K562 (cell line): ENCODE data around the gene AMBRA1. TPM values are rescaled to one million over a fixed set of nuclear protein-coding genes. Genes with fewer than 3 reads are reported as not detected.

Experiments
- ATAC-seq: fragments of 200-7000 bp; cut with Tn5 transposase; 3 replicates; pipeline ENCODE4 v1.9.1; 2020; ENCODE audit warnings: moderate library complexity
- BruUV-seq: library from RNA; stranded (reverse); fragments of 400-500 nt; replicated peaks from 2 replicates; lab custom pipeline; 2021; lab: Mats Ljungman, UMichigan
- CTCF ChIA-PET: fragments of 300-600 bp; formaldehyde crosslinking; extraction: SDS; loops from one replicate; lab custom pipeline; 2021; ENCODE audit warnings: low intra/inter-chr PET ratio; lab: Yijun Ruan, JAX
- POLR2A ChIA-PET: fragments of 300-600, 350-650 bp; sonication (Branson Sonifier 250); formaldehyde crosslinking; extraction: SDS; loops from one replicate; lab custom pipeline; 2021; ENCODE audit warnings: antibody characterized with exemption, inconsistent platforms; lab: Yijun Ruan, JAX
- DNase-seq, 4 experiments: peaks; one replicate each; pipeline versions ENCODE4 v3.0.0 to v3.0.0-alpha.2; 2011 to 2018; ENCODE audit warnings: low spot score in 3 of 4, mixed read lengths in 3 of 4; ENCODE audit errors: extremely low read depth in 1 of 4
- FAIRE-seq: peaks from 2 replicates; lab custom pipeline; 2011; peaks lifted over from hg19 to GRCh38; lab: Jason Lieb, UNC
- H2AFZ ChIP-seq: 2 replicates; pipeline ENCODE4 v1.6.0; 2011; ENCODE audit warnings: low read depth, low read length, control low read depth, inconsistent platforms
- H3K27ac ChIP-seq: fragments of 200-600 bp; 3 replicates; pipeline ENCODE4 v1.8.0; 2011; ENCODE audit warnings: low read depth, mild to moderate bottlenecking, control low read depth, inconsistent platforms, low read length, moderate library complexity, mixed read lengths; ENCODE audit errors: extremely low read depth
- H3K27me3 ChIP-seq, 2 experiments: fragments of 300-600 bp in 1 of 2; 2 replicates in 1 of 2; 3 replicates in 1 of 2; pipeline versions ENCODE4 v1.6.0 to v1.8.0; 2011; ENCODE audit warnings: inconsistent platforms in 2 of 2, low read length in 2 of 2, mild to moderate bottlenecking in 1 of 2, mixed read lengths in 1 of 2, moderate library complexity in 1 of 2; ENCODE audit not compliant: control insufficient read depth in 2 of 2, insufficient read depth in 2 of 2
- H3K36me3 ChIP-seq: fragments of 300-600 bp; 3 replicates; pipeline ENCODE4 v1.8.0; 2011; ENCODE audit warnings: mild to moderate bottlenecking, low read length, inconsistent platforms; ENCODE audit not compliant: control insufficient read depth, insufficient read depth
- H3K4me1 ChIP-seq, 2 experiments: fragments of 200-600 bp in 1 of 2; replicated peaks in 1 of 2; 2 replicates in 1 of 2; 3 replicates in 1 of 2; pipeline versions ENCODE4 v1.5.1 to v1.8.0; 2011; ENCODE audit warnings: inconsistent platforms in 2 of 2, low read length in 2 of 2, mild to moderate bottlenecking in 1 of 2, mixed read lengths in 1 of 2, moderate library complexity in 1 of 2; ENCODE audit not compliant: control insufficient read depth in 2 of 2, insufficient read depth in 2 of 2
- H3K4me2 ChIP-seq: 2 replicates; pipeline ENCODE4 v1.6.1; 2011; ENCODE audit warnings: low read length, control low read depth, inconsistent platforms, mixed read lengths; ENCODE audit not compliant: insufficient read depth
- H3K4me3 ChIP-seq: fragments of 200-600 bp; sonication (generic), shearing (Covaris generic); 2 replicates; pipeline ENCODE4 v1.5.1; 2016; ENCODE audit warnings: control low read depth, inconsistent platforms
- H3K79me2 ChIP-seq: fragments of 200-600 bp; 3 replicates; pipeline ENCODE4 v1.8.0; 2011; ENCODE audit warnings: low read length, inconsistent platforms; ENCODE audit not compliant: control insufficient read depth, insufficient read depth
- H3K9ac ChIP-seq, 2 experiments: 2 replicates each; pipeline versions ENCODE4 v1.6.0 to v1.6.1; 2011; ENCODE audit warnings: low read depth in 2 of 2, low read length in 2 of 2, control low read depth in 1 of 2, inconsistent platforms in 1 of 2, mild to moderate bottlenecking in 1 of 2, mixed read lengths in 1 of 2; ENCODE audit not compliant: insufficient read depth in 1 of 2
- H3K9me1 ChIP-seq: one replicate; pipeline ENCODE4 v1.6.0; 2011; ENCODE audit warnings: inconsistent platforms, mild to moderate bottlenecking, low read length, moderate library complexity; ENCODE audit not compliant: control insufficient read depth, insufficient read depth
- H3K9me3 ChIP-seq: replicated peaks from 2 replicates; pipeline ENCODE4 v1.5.1; 2011; ENCODE audit warnings: low read depth, low read length, inconsistent platforms; ENCODE audit not compliant: control insufficient read depth, insufficient read depth
- H4K20me1 ChIP-seq: replicated peaks from 2 replicates; pipeline ENCODE4 v1.6.1; 2011; ENCODE audit warnings: low read length, inconsistent platforms, mixed read lengths; ENCODE audit not compliant: control insufficient read depth, insufficient read depth
- ELF2 ChIP-seq: fragments of 250-450 bp; sonication (Bioruptor Pico); IDR thresholded peaks from 2 replicates; pipeline ENCODE4 v1.5.0; 2021; ENCODE audit warnings: mild to moderate bottlenecking
- HDAC1 ChIP-seq, 2 experiments: fragments of 450-650 bp; IDR thresholded peaks; 2 replicates each; pipeline ENCODE4 v1.6.1; 2016 to 2017; ENCODE audit warnings: inconsistent platforms in 1 of 2, mild to moderate bottlenecking in 1 of 2, moderate library complexity in 1 of 2
- KAT8 ChIP-seq: fragments of 450-650 bp; IDR thresholded peaks from 2 replicates; pipeline ENCODE4 v1.6.1; 2016; ENCODE audit warnings: low read depth, mild to moderate bottlenecking
- MCM2 ChIP-seq: fragments of 450-650 bp; IDR thresholded peaks from 2 replicates; pipeline ENCODE4 v1.6.1; 2017; ENCODE audit warnings: low read depth, mild to moderate bottlenecking
- PRPF4 ChIP-seq: fragments of 200-400 bp; formaldehyde crosslinking; IDR thresholded peaks from one replicate; pipeline ENCODE4 v1.6.1; 2017; ENCODE audit warnings: low read length, low read depth, mild to moderate bottlenecking; ENCODE audit not compliant: insufficient read depth, poor library complexity, severe bottlenecking
- PTTG1 ChIP-seq: fragments of 450-650 bp; IDR thresholded peaks from 2 replicates; pipeline ENCODE4 v1.6.1; 2016; ENCODE audit warnings: low read depth, mild to moderate bottlenecking, missing genetic modification characterization, missing compliant biosample characterization
- RFX7 ChIP-seq: fragments of 250-450 bp; sonication (Bioruptor Pico); IDR thresholded peaks from 2 replicates; pipeline ENCODE4 v1.5.1; 2021; ENCODE audit warnings: mild to moderate bottlenecking
- SLC30A9 ChIP-seq: fragments of 250-450 bp; sonication (Bioruptor Pico); IDR thresholded peaks from 2 replicates; pipeline ENCODE4 v1.8.0; 2022; ENCODE audit warnings: mild to moderate bottlenecking, moderate library complexity
- TCF15 ChIP-seq: fragments of 250-450 bp; sonication (Bioruptor Pico); IDR thresholded peaks from 2 replicates; pipeline ENCODE4 v1.8.0; 2022; ENCODE audit warnings: moderate library complexity, mild to moderate bottlenecking, inconsistent platforms
- TCF7L2 ChIP-seq: fragments of 150-350 bp; IDR thresholded peaks from 2 replicates; pipeline ENCODE4 v1.6.1; 2016; ENCODE audit warnings: low read depth, mild to moderate bottlenecking, low read length, moderate library complexity
- ZBTB12 ChIP-seq: fragments of 250-450 bp; sonication (Bioruptor Pico); IDR thresholded peaks from 2 replicates; pipeline ENCODE4 v1.4.0; 2020
- ZNF77 ChIP-seq: fragments of 250-450 bp; sonication (Bioruptor Pico); IDR thresholded peaks from 2 replicates; pipeline ENCODE4 v1.5.0; 2020
- WGBS: fragments of 100-300 bp; shearing (Covaris generic); methylation state at CpG from one replicate; pipeline ENCODE4 v1.1.6; 2016; ENCODE audit warnings: low coverage, mixed read lengths; ENCODE audit not compliant: insufficient coverage; ENCODE audit errors: missing lambda C conversion rate; 5-methylcytosine and 5-hydroxymethylcytosine counted together
- in situ Hi-C: fragments of 300-500 bp; cut with MboI; formaldehyde crosslinking; loops from 4 replicates; pipeline ENCODE4 v1.15.0; 2018; ENCODE audit warnings: inconsistent platforms, mixed read lengths
- intact Hi-C: fragments of 100-400 bp; cut with micrococcal nuclease; formaldehyde crosslinking; loops from 2 replicates; pipeline ENCODE4 v1.14.2; 2022
- polyA plus RNA-seq, 8 experiments: library from polyadenylated mRNA; depleted of rRNA in 4 of 8; stranded (reverse) in 5 of 8; unstranded in 3 of 8; fragments of >200 nt; fragmentation: Nextera tagmentation in 2 of 8; fragmentation: Illumina TruSeq in 1 of 8; extraction: Ambion mirVana in 2 of 8; extraction: Trizol in 1 of 8; gene quantifications; 2 replicates each; pipeline versions ENCODE4 v1.2.1 to v1.2.3, GENCODE V29; 2011 to 2014; ENCODE audit warnings: inconsistent platforms in 1 of 8, missing spikeins in 1 of 8
- total RNA-seq, 7 experiments: library from RNA; depleted of rRNA in 6 of 7; stranded (reverse); fragments of >200 nt in 6 of 7; fragmentation: Illumina TruSeq in 2 of 7; extraction: Trizol in 2 of 7; gene quantifications; 2 replicates each; pipeline versions ENCODE4 v1.2.1 to v1.2.3, GENCODE V29; 2011 to 2021; ENCODE audit warnings: low replicate concordance in 1 of 7
- TF ChIP-seq, protein P1 (sequence below): conservative IDR thresholded peaks from 2 replicates; pipeline ENCODE4 v1.6.1; 2011; ENCODE audit warnings: low read depth, mild to moderate bottlenecking, low read length; ENCODE audit not compliant: control insufficient read depth
- TF ChIP-seq, protein P2 (sequence below): sonication (generic); formaldehyde crosslinking; IDR thresholded peaks from 2 replicates; pipeline ENCODE4 v1.8.1; 2022; ENCODE audit warnings: missing genetic modification reagents
- TF ChIP-seq, protein P3 (sequence below): fragments of 450-650 bp; conservative IDR thresholded peaks from 2 replicates; pipeline ENCODE4 v1.6.1; 2016; ENCODE audit warnings: missing genetic modification characterization, low read depth, mild to moderate bottlenecking, missing compliant biosample characterization, moderate library complexity
- TF ChIP-seq, protein P4 (sequence below): sonication (generic); formaldehyde crosslinking; IDR thresholded peaks from 2 replicates; pipeline ENCODE4 v1.8.0; 2022; ENCODE audit warnings: mild to moderate bottlenecking, missing genetic modification reagents, borderline replicate concordance

AMBRA1 gene
- total and polyA plus RNA-seq, 9 of the 15 experiments (the other 6 are each of a cell fraction or from before 2014, with no cell fraction given) = 0.15 to 24.5 (median 13.0) TPM

DNA sequence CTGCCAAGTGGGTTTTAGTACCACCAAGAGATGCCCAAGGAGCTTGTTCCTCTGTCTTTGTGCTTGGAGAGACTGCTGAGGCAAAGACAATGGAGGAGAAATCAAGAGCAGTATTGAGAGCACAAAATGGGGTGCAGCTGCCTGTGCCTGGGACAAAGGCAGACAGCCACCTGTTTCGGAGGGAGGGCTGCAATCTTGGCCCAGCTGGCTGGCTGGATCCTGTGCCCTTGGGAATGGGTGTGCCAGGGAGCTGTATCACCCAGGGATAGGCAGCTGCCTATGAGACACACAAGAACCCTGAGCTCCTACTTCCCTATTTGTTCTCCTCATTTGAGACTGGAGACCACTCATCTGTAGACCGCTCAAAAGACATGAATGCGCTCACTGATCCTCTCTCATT is 178.9 kb downstream of the AMBRA1 start:
- no TSS peak for BruUV-seq
- Histone ChIP-seq H3K27me3 (no peaks in the 10 kb centered on the region), H3K36me3 (peaks cover 66% of the 10 kb centered on the region; the same call in 2 of the 3 replicates), H3K79me2 (no peaks in the 10 kb centered on the region), H3K4me2 (no peak overlapping the region), H3K4me3 (no peak overlapping the region), H3K4me1 (peaks cover 0 to 4% of the 10 kb centered on the region in 2 experiments; a peak in 1 of 5 replicates), H3K9me3 (no peaks in the 10 kb centered on the region), H4K20me1 (no peaks in the 10 kb centered on the region; the same call in none of the 2 replicates), H2AFZ (no peak overlapping the region), H3K9ac (no peak overlapping the region), H3K27ac (no peak overlapping the region), H3K9me1 (no peaks in the 10 kb centered on the region)
- ChIA-PET POLR2A (interaction anchor here (0.6 to 0.9 kb wide), 3 partner anchors 17 to 65 kb away, joined by 3 read pairs; no protein-coding TSS in a partner anchor), CTCF (no interaction called here)
- DNase-seq = no peak
- FAIRE-seq = peak; percentile 23
- in situ Hi-C loops (no loop called here), intact Hi-C loops (loop anchor here (5.0 kb wide), 1 partner anchor 122 kb away; no protein-coding TSS in a partner anchor)
- 67% methylated on average over 3 of the region's 3 CpGs for WGBS
- no peak for ATAC-seq
- TF ChIP-seq, protein P1, sequence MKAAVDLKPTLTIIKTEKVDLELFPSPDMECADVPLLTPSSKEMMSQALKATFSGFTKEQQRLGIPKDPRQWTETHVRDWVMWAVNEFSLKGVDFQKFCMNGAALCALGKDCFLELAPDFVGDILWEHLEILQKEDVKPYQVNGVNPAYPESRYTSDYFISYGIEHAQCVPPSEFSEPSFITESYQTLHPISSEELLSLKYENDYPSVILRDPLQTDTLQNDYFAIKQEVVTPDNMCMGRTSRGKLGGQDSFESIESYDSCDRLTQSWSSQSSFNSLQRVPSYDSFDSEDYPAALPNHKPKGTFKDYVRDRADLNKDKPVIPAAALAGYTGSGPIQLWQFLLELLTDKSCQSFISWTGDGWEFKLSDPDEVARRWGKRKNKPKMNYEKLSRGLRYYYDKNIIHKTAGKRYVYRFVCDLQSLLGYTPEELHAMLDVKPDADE = no peak
- no peak for TF ChIP-seq KAT8
- TF ChIP-seq, protein P2, sequence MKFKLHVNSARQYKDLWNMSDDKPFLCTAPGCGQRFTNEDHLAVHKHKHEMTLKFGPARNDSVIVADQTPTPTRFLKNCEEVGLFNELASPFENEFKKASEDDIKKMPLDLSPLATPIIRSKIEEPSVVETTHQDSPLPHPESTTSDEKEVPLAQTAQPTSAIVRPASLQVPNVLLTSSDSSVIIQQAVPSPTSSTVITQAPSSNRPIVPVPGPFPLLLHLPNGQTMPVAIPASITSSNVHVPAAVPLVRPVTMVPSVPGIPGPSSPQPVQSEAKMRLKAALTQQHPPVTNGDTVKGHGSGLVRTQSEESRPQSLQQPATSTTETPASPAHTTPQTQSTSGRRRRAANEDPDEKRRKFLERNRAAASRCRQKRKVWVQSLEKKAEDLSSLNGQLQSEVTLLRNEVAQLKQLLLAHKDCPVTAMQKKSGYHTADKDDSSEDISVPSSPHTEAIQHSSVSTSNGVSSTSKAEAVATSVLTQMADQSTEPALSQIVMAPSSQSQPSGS (CRISPR knock-in tag) = no peak
- no peak for TF ChIP-seq ZNF77 (CRISPR knock-in tag)
- no peak for TF ChIP-seq RFX7 (CRISPR knock-in tag)
- no peak for TF ChIP-seq SLC30A9 (CRISPR knock-in tag)
- no peak for TF ChIP-seq PTTG1
- TF ChIP-seq TCF15 (CRISPR knock-in tag) = no peak
- TF ChIP-seq, protein P3, sequence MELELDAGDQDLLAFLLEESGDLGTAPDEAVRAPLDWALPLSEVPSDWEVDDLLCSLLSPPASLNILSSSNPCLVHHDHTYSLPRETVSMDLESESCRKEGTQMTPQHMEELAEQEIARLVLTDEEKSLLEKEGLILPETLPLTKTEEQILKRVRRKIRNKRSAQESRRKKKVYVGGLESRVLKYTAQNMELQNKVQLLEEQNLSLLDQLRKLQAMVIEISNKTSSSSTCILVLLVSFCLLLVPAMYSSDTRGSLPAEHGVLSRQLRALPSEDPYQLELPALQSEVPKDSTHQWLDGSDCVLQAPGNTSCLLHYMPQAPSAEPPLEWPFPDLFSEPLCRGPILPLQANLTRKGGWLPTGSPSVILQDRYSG (tag) = no peak
- no peak for TF ChIP-seq ELF2 (CRISPR knock-in tag)
- TF ChIP-seq ZBTB12 (CRISPR knock-in tag) = no peak
- TF ChIP-seq, protein P4, sequence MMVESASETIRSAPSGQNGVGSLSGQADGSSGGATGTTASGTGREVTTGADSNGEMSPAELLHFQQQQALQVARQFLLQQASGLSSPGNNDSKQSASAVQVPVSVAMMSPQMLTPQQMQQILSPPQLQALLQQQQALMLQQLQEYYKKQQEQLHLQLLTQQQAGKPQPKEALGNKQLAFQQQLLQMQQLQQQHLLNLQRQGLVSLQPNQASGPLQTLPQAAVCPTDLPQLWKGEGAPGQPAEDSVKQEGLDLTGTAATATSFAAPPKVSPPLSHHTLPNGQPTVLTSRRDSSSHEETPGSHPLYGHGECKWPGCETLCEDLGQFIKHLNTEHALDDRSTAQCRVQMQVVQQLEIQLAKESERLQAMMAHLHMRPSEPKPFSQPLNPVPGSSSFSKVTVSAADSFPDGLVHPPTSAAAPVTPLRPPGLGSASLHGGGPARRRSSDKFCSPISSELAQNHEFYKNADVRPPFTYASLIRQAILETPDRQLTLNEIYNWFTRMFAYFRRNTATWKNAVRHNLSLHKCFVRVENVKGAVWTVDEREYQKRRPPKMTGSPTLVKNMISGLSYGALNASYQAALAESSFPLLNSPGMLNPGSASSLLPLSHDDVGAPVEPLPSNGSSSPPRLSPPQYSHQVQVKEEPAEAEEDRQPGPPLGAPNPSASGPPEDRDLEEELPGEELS (CRISPR knock-in tag) = no peak
- no peak for TF ChIP-seq HDAC1 (IDR thresholded peaks at IDR 0.05)
- no peak for TF ChIP-seq TCF7L2
- TF ChIP-seq MCM2 = no peak
- no peak for TF ChIP-seq PRPF4
